GM19099 (cell line): ENCODE results near the gene GGNBP2.

Experiments
- POLR2A ChIP-seq: IDR thresholded peaks from 3 replicates; pipeline ENCODE4 v1.6.1; 2011; ENCODE audit warnings: low read depth; ENCODE audit not compliant: insufficient read length; ENCODE audit errors: extremely low read depth

The GGNBP2 gene

DNA sequence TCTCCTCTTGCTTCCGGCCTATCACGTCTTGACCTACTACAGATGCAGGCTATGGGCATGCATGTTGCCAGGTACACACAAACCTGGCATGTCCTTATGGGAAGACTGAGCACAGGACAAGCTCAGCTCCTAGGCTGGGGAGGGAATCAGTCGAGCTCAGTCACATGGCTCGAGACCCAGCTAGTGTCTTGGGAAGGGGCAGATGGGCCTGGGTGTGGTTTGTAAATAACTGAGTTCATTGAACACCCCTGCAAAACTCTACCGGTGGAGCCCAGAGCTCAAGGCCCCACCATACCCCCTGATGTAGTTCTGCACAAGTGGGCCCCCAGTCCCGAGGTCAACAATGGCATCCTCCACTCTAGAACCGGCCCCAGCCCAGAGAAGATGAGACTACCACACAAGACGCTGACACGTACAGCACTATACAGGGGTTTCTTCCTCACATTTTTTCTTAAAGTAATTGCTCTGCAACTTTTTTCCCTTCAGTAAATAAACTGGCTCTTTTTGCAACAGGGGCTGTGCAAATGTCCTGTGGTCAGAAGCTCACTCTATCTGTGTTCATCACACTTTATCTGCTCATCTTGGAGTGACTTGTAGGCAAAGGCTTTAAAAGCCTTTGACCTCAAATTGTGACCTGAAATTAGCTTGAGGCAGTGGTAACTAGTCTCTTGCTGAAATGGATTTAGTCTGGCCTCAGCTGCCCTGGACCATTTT, 35.3 kb upstream of the GGNBP2 start:
- no peak for TF ChIP-seq POLR2A

DNA sequence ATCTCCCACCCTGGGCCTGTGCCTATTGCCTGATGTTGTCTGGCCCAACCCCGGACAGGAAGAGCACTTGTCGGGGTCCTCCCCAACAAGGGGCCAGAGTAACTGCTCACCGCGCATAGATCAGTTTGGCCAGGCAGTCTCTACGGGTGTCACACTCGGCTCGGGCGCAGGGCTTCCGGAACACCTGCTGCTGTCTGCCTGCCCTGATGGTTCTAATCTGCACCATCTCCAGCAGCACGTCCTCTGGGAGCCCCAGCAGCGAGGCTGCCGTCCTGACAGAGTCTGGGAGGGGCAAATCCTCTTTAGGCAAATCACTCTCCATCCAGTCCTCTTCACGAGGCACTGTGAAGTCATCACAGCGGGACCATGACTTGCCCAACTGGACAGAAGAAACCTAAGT, 34.1 kb upstream of the GGNBP2 start:
- no peak for TF ChIP-seq POLR2A

DNA sequence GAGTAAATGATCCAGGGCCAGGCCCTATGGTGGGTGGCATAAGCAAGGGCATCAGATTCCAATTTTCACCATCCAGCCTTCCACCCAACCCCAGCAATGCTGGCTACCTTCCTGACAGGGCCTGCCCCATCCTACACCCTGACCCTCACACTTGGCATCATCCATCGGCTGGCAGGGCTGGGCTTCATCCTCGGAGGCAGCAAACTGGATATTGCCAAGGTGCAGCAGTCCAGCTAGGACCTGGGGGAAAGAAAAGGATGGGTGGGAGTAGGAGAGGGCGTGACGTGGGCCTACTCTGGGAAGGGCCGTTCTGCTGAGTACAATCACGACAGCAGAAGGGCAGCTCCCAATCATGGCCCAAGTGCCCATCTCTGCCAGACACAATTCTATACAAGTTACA, 33.5 kb upstream of the GGNBP2 start:
- no peak for TF ChIP-seq POLR2A

DNA sequence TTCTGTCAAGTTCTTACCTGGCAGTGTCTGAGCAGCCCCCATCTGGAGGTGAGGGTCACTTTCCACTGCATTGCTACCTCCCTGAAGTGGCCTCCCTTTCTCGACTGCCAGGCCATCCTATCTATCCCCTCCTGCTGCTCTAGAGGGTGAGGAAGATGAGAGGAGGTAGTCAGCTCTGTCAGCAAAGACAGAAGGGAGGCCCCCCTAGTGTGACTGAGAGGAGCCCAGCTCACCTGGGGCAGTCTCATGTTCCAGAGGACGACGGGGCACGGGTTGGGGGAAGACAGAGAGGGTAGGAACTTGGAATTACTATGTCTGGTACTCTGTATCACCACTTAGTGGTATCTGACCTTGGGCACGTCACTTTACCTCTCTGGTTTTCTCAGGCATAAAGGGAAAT, 32.1 kb upstream of the GGNBP2 start:
- TF ChIP-seq POLR2A = no peak

DNA sequence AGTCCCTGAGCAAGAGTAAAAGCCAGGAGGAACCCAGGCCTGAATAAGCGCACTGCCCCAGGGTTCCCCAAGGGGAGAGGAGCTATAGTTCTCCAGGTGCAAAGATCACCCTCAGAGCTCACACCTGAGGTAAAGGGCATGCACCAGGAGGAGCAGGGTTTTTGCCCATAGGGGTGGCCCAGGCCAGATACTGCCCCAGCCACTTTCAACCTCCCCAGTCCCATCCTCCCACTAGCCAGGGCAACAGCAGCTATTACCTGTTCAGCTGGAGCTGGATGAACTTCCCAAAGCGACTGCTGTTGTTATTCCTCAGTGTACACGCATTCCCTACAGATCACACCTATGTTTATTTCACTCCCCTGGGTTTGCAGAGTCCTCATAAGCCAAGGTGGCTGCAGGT, 29.9 kb upstream of the GGNBP2 start:
- TF ChIP-seq POLR2A = no peak

DNA sequence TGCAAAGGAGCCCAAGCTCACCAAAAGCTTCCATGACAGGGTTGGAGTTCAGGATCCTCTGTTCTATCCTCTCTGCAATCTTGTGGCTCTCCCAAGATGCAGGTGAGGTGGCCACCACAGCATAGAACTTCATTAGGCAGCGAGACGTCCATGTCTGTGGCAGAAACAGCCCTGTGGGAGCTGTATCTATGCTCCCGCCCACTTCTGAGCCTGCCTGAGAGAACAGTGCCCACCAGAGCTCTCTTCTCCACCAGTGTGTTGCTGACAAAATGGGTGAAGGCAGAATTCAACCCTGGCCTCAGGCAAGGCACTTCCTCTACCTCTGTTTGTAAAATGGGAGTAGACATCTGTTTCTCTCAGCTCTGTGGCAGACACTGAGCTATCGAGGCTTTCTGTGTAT, 28.9 kb upstream of the GGNBP2 start:
- no peak for TF ChIP-seq POLR2A

DNA sequence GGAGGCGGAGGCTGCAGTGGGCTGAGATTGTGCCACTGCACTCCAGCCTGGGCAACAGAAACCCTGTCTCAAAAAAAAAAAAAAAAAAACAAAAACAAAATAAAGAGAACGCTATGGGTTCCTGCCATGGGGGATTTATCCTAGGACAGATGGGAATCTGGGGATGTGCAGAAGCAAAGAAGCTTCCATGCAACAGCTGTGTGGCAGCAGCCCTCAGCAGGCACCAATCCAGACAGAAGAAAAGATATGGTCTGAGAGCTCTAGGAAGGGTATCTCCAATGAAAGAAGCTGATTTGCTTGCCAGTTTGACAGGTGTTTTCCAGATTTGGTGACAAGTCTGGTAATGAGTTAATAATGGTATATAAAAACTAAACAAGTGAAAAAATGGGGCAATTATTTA, 21.6 kb upstream of the GGNBP2 start:
- no peak for TF ChIP-seq POLR2A

DNA sequence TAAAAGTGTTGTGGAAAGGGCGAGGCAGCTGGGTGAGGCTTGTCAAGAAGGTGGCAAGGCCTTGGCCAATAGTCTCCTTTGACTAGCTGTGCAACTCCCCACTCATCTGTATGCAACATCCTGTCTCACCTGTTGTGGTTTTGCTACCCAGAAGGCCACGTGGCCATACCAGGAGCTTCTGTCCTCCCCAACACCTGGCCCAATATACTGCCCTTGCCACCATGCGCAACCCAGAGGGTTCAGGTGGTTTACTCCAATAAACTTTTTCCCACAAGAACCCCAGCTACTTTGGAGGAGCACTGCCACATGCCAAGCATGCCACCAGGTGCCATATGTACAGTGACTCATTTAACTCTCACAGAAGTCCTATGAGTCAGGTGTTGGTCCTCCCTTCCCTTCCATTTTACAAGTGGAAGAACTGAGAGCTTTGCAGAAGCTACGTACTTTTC, 20.3 kb upstream of the GGNBP2 start:
- TF ChIP-seq POLR2A = no peak

DNA sequence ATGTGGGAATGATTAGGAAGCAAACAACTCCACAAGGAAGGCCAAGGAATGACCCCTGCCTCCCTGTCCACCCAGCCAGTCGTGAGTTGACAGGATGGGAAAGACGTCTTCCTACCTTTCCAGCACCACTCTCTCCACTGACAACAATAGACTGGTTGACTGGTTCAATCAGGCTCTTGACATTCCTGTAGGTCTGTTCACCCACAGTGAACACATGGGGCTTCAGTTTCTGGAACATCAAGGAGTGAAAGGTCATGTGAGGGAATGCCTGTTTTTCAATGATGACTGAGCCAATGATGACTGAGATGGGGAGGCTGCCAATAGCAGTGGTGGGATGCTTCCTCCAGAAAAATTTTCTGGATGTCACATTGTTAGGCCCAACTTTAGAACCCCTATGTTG, 19.6 kb upstream of the GGNBP2 start:
- no peak for TF ChIP-seq POLR2A

DNA sequence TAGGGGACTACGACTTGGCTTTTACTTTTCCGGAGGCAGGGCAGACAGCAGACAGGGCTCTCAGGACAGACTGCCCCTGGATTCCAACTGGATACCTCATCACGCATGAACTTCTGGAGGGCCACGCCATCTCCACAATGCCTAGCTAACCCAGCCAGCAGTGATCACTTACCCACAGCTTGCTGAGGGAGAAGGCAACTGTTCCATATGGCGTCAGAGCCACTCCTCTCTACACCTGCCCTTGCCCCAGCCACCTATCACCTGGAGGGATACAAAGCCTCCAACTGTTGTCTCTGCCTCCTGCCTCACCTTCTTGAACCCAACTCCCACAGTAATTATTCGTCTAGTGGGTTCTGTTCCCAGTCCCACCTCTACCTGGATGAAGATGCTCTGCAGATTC, 18.8 kb upstream of the GGNBP2 start:
- no peak for TF ChIP-seq POLR2A

DNA sequence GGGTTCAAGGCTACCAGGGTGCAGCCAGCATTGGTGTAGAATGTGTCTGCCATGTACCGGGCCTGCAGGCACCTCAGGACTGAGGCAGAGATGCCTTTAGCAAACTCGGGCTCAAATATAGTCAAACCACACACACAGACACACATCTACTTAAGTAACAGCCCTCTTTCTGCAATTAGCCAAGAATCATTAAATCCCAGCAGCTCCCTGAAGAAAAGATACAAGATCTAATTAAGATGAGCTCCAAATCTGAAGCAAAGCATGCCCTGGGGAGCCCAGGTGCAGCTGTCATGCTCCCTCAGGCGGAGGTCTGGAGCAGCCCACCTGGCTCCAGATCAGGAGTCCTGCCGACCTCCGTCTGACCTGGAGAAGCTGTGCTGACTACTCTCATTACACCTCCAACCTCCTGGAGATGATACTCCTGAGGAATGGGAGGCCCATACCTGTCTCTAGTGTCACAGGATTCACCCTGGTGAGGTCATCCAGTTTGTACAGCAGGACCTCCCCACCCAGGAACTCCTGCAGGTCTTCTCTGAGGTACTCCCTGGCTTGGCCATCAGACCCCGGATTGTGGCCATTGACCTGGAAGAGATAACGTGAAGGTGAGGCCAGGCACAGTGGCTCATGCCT, 17.0 kb upstream of the GGNBP2 start:
- no peak for TF ChIP-seq POLR2A

DNA sequence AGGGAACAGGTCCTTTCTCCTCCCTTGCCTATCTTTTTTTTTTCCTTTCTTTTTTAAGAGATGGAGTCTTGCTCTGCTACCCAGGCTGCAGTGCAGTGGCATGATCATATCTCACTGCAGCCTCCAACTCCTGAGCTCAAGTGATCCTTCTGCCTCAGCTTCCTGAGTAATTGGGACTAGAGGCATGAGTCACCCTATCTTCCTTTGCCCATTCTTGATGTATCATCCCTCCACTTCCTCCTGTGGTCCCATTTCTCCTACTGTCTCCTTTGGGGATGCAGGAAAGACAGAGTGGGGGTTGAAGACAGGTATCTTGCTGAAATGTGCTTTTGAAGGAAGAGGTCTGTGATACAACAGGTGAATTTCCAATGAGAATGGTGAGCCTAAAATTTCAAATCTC, 15.6 kb upstream of the GGNBP2 start:
- TF ChIP-seq POLR2A = no peak

DNA sequence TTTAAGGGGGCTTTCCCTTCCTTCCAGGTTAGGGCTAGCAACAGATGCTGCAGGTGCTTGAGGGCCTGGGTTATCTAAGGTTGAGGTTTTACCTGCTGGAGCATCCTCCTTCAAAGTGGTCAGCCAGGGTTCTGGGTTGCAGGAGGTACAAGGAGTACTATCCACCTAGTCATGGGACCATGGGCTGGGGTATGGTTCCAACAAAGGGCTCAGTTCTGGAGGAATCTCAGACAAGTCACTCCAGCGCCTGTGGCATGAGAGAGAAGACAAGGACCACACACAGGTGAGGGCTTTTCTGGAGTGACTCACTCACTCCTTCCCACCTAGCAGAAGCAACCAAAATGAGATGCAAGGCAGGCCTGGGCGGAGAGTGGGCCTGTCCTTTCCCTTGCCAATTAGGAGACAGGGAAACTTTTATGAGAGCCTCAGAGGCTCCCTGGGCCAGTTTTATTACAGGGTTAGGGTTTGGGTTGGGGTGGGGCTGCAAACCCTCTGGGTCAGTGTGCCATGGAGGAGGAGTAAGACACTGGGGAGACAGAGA, 12.2 kb upstream of the GGNBP2 start:
- no peak for TF ChIP-seq POLR2A

DNA sequence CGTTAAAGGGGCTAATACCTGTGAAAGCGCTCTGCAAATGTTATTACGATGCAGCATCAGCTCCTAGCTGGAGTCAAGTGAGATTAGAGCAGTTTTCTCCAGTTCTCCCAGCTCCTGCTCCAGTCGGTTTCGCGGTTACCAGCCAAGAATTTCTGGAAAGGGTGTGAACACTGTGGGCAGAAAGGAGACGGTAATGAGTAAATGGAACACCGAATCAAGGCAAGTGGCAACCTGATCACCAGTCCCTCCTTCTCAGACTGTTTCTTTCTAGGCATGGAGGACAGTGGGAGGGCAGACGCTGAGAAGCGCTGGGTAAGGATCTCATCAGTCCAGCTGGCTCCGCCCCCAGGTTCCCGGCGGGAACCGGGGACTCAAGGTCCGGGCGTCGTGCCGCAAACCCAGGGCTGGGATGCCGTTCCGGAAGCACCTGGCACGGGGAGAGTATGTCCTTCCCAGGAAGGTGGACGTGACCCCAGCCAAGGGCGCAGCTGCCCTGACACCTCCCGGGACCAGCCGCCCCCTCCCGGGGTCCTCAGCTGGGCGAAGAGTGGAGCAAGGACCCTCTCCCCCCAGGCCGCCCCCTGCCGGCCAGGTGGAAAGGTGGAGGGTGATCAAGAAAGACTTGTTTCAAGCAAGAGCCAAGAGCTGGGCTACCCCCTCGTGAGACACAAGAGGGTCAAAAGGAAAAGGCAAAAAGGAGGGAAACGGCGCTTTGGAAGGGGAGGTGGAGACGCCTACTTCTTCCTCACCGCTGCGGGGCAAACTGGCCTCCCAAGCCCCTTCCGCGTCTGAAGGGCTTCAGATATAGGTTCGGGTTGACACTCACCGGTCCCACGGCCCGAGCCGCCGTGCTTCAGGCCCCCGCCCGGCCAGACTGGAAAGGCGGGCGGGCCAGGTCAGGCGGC, 10.5 kb upstream of the GGNBP2 start:
- TF ChIP-seq POLR2A = no peak
